Stimulated activated CD8-positive, alpha-beta memory T cell treated with anti-CD3 and anti-CD28 coated beads, Interleukin-4, amount 100 ng/mL, for 48 hours (primary cell): ENCODE results near the gene ALDH3B2.
"Not testable (repeated sequence)": the region's sequence is repeated elsewhere in the genome, so short reads cannot be mapped to it uniquely, and the experiment has no call there.

Source experiments
- DNase-seq: peaks from one replicate; pipeline ENCODE4 v3.0.0-alpha.2; 2020

Gene ALDH3B2, protein sequence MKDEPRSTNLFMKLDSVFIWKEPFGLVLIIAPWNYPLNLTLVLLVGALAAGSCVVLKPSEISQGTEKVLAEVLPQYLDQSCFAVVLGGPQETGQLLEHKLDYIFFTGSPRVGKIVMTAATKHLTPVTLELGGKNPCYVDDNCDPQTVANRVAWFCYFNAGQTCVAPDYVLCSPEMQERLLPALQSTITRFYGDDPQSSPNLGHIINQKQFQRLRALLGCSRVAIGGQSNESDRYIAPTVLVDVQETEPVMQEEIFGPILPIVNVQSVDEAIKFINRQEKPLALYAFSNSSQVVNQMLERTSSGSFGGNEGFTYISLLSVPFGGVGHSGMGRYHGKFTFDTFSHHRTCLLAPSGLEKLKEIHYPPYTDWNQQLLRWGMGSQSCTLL

DNA sequence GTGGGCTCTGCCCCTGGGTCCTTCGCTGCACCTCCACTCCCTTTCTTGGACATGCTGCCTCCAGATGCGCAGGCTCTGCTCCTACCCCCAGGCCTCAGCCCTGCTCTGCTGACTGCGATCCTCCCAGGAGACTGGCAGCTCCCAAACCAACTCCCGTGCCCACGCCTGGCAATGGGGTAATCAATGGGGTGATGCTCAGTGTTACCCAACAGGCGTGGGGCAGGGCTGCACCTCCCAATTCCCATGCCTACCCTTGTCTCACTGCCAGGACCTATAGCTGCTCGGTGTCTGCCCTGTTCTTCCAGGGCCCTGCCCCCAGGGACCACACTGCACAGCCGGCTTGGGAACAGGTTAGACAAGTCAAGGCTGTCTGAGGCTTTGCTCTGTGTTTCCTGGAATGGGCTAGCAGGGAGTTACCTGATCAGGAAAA, at the start of gene ALDH3B2:
ALDH3B2 (minus strand) TSS at position 182 of the 430 bp plus-strand sequence. CDS start 7,688 bp downstream, outside the sequence.
- DNase-seq: no peak

DNA sequence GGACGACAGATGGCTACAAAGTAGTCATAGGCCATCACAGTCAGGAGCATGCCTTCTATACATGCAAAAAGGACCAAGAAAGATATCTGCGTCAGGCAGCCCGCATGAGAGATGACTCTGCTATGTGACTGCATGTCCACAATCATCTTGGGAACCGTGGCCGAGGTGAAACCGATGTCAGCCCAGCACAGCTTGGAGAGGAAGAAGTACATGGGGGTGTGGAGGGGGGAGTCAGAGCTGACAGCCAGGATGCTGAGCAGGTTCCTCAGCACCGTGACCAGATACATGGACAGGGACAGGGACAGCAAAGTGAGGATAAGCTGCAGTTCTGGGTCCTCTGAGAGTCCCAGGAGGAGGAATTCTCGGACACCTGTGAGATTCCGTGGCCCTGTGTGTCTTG, 48.6 kb upstream of the ALDH3B2 start:
- DNase-seq: not testable (repeated sequence)

DNA sequence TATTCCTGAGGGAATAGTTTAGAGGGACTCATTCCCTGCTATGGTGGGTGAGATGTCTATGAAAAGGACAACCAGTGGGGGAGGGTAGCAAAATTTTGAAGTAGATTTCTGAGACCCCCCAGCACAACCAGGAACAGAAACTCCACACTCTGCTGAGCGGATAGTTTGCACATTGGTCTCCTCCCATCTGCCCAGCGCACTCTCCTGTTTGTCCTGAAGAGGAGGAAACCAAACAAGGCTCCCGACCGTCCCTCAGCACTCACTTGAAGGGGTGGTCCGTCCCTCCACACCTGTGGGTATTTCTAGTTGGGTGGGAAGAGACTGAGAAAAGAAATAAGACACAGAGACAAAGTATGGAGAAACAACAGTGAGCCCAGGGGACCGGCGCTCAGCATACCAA, 41.8 kb upstream of the ALDH3B2 start:
- not testable (repeated sequence) for DNase-seq

GRCh38 chr11:67715801-67716200, 41.4 kb upstream of the ALDH3B2 start:
- not testable (repeated sequence) for DNase-seq

DNA sequence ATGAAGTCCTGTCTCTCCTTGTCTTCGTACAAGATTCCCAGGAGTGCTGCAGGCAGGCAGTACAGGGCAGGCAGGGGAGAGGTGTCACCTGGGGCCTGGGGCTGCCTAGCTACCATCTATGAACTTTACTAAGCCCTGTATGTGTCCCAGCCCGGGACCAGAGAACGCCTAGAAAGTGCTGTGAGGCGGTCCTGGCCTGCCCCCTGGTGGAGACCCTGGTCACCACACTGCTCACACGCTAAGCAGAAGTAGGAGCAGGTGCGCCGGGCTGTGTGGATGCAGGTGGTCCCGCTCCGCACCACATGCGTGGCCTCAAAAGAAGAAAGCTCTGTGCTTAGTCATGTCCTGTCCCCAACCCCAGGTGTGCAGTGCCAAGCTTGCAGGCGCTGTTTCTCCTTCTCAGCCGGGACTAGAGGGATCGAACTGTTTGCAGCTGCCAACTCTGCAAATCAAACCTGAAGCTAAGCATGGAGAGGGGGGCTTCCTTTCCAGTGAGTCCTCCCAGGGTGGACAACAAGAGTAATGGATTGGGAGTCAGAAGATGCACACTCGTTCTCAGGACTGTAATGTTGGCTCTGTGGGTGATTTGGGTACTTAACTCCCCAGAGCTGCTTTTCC, 39.6 kb upstream of the ALDH3B2 start:
- peak; percentile 72 for DNase-seq

DNA sequence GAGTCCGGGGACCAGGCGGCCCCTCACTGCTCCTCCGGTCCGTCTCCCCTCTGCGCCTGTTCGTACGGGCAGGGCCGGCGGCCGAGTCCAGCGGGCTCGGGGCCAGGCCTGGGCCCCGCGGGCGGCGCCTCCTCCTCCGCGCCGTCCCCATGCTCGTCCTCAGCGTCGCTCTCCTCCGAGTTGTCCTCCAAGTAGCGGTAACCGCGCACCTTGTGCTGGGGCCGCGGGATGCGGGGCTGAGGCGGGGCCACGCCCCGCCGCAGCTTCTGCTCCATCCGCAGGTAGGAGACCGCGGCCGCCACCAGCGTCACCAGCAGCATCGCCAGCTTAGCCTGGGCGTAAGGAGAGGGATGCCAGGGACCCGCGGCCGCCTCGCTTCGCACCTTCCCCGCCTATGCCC, 37.3 kb upstream of the ALDH3B2 start:
- not testable (repeated sequence) for DNase-seq

DNA sequence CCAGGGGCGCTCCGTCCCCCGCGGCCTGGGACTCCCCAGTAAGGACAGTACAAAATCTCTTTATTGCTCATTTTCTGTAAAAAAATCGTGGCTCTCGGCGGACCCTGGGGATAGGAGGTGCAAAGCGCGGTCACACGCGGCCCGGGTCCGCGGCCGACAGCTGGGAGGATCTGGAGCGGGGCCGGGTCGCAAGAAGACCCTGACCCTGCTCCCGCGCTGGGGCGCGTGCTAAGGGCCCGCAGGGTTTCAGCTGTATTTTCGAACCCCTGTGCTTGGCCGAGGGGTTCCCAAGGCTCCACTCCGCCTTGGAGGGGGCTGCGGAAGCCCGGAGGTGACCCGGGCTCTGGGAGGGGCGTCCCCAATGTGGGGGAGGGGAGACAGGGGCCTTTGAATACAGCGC, 36.8 kb upstream of the ALDH3B2 start:
- DNase-seq: not testable (repeated sequence)

GRCh38 chr11:67709806-67710205, 35.4 kb upstream of the ALDH3B2 start:
- not testable (repeated sequence) for DNase-seq

DNA sequence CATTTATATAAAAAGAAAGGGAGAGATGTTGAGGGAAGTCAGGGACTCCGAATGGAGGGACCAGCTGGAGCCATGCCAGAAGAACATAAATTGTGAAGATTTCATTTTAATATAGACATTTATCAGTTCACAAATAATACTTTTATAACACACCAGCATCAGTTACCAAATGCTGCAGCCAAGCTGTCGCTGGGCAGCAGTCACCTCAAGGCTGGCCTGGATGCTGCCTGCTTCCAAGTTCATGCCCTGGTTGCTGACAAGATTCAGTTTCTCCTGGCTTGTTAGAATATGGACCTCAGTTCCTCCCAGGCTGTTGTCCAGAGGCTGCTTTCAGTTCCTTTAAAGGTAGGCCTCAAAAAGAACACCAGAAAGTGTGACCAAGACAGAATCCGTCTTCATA, 30.8 kb upstream of the ALDH3B2 start:
- no peak for DNase-seq

- no peak for DNase-seq
These were observed 30.1 kb upstream of the ALDH3B2 start for GRCh38 chr11:67704524-67704923.

GRCh38 chr11:67703709-67704108, 29.3 kb upstream of the ALDH3B2 start:
- not testable (repeated sequence) for DNase-seq

DNA sequence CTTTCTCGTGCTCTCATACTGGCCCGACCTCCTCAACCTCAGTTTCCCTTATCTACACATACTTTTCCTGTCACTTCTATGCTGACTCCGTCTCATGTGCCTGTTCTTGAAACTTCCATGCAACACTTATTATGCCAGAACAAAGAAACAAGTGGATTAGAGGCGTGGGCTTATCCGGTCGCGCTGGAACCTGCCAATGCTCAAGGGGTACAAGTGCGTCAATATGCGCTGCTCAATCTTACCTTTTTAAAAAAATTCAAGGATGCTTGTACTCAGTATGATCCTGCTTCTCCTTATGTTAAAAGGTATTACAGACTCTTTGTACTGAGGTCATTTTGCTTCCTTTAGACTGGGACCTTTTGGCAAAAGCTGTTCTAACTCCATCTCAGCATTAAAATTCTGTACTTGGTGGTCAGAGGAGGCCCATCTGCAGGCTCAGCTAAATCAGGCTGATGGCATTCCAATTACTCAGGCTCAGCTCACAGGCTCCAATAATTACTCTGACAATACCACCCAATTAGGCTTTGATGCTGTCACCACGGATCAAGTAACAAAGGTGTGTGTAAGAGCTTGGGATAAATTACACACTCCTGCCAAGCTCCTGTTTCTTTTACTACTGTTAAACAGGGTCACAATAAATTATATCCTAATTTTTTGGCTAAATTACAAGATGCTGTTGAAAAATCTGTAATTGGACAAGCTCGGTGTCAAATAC, 26.3 kb upstream of the ALDH3B2 start:
- no peak for DNase-seq

GRCh38 chr11:67700141-67700540, 25.7 kb upstream of the ALDH3B2 start:
- DNase-seq: no peak

DNA sequence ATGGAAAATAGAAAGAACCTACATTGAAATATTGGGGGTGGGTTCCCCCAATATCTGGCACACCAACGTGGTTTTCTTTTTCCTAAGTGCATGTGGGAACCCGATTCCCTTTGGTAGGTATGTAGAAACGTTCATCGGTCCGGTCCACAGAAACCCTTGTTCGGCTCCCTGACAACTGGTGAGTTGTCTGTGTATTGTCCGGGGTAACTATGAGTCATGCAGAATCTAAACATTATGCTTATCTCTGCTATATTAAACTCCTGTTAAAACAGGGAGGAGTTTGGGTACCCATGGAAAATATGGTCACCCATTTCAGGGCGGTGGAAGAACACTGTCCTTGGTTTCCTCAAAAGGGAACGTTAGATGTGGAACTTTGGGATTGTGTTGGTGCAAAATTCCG, 25.1 kb upstream of the ALDH3B2 start:
- no peak for DNase-seq

DNA sequence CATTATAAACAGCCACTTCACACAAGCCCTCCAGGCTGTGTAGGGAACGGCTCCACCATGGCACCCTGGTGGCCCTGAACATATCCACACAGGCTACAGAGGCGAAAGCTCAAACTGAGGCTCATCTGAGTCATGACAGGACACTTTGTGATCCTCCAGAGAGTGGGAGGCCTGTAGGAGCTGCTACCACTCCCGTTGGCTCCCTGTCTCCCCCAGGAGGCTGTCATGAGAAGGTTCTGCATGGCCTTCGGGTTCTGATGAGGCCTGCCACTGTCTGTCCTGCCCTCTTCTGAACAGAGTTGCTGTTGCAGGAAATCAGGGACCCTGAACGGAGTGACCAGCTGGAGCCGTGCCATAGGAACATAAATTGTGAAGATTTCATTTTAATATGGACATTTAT, 23.8 kb upstream of the ALDH3B2 start:
- peak; percentile 30 for DNase-seq

- DNase-seq: no peak
These were observed 23.4 kb upstream of the ALDH3B2 start for GRCh38 chr11:67697846-67698245.

DNA sequence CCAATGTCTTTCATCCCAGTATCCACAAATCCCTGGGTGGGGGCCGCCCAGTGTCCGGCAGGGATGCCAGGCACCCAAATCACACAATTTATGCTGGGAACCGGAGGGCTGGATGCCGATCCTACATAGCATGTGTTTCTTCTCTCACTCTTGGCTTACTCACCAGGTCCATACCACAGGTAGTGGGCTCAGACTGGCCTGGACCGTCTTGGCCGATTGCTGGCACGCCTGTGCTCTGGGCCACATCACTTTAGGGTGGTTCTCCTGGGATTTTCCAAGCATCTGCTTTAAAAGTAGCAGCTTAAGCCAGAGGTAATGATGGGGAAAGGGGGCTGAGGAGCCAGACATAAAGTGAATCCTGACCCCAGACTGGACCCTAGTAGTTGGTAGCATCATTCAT, 22.6 kb upstream of the ALDH3B2 start:
- no peak for DNase-seq

- DNase-seq: no peak
These were observed 21.2 kb upstream of the ALDH3B2 start for GRCh38 chr11:67695606-67696005.

DNA sequence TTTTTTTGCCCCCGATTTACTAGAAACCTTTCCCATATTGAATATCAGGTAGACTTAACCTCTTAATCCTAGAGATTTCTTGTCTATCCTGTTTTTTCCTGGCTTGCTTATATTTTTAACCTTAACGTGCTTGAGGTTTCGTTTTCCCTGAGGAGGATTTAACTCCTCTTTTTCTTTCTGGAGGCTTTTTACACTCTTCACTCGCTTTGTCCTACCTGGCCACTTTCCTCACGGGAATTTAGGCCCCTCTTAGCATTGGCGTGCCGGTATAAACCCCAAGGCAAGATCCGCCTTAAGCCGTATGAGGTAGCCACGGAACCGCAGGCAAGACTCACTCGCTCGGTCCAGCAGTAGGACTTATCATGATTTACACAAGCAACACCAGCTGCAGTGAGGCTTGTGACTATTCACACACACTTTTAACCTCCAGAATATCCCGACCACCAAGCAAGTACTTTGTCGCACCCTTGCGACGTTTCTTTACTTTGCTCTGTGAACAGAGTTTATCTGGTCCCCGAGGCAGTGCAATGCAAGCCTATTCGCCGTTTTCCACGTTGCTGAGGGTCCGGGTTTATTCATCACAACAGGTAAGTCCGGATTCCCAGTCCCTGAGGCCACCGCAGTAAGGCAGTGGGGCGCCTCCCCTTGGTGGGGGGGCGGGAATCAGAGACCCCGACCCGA, 20.6 kb upstream of the ALDH3B2 start:
- no peak for DNase-seq

DNA sequence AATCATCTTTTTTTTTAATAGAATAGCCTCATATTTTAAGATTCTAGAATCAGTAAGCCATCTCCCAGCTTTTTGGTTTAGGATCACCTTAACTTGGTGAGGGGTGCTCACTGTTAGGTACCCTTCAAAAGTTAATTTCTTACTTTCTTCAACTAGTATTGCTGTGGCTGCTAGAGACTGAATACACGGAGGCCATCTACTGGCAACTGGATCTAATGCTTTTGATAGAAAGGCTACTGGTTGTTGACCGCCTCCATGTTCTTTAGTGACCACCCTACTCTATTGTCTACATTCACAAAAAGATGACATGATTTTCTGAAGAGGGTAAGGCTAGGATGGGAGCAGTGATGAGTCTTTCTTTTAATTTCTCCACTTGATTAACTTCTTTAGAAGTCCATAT, 16.7 kb upstream of the ALDH3B2 start:
- DNase-seq: no peak

DNA sequence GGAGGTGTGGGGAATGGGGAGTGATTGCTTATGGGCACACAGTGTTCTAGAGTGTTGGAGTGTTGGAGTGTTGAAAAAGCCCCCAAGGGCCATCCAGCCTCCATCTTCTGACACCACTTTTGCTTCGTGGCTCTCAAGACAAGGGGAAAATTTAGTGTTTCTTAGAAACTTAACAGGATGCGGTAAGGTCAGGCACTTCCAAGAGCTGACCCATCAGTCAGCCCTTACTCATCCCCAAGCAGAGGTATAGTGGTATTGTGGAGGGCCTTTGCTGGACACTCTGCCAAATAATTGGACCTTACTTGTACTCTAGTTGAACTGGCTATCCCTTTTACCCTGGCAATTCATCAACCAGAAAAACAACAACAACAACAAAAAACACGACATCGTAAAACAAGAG, 14.8 kb upstream of the ALDH3B2 start:
- no peak for DNase-seq

GRCh38 chr11:67687986-67688385, 13.6 kb upstream of the ALDH3B2 start:
- no peak for DNase-seq

- not testable (repeated sequence) for DNase-seq
These were observed 11.4 kb upstream of the ALDH3B2 start for GRCh38 chr11:67685641-67686332.
